HUES64 (cell line): ENCODE data around the gene ACD.

Source experiments
- H3K27ac ChIP-seq: 2 replicates; pipeline ENCODE4 v1.7.0; 2013; ENCODE audit warnings: low read depth, low read length, inconsistent platforms
- H3K27me3 ChIP-seq: 2 replicates; pipeline ENCODE4 v1.6.1; 2013; ENCODE audit warnings: mild to moderate bottlenecking, low read length; ENCODE audit not compliant: insufficient read depth
- H3K36me3 ChIP-seq: 2 replicates; pipeline ENCODE4 v1.6.1; 2013; ENCODE audit warnings: mild to moderate bottlenecking, low read length; ENCODE audit not compliant: insufficient read depth
- H3K4me1 ChIP-seq: 2 replicates; pipeline ENCODE4 v1.6.1; 2013; ENCODE audit warnings: mild to moderate bottlenecking, low read length, moderate library complexity; ENCODE audit not compliant: insufficient read depth
- H3K4me3 ChIP-seq: 2 replicates; pipeline ENCODE4 v1.5.1; 2013; ENCODE audit warnings: mild to moderate bottlenecking, low read length, moderate library complexity
- H3K9ac ChIP-seq: 2 replicates; pipeline ENCODE4 v1.6.1; 2013; ENCODE audit warnings: mild to moderate bottlenecking, low read depth, low read length
- H3K9me3 ChIP-seq: 2 replicates; pipeline ENCODE4 v1.6.1; 2013; ENCODE audit warnings: low read depth, low read length; ENCODE audit not compliant: insufficient read depth
- WGBS: fragments of 150-250, 120-280 bp; methylation state at CpG from one replicate; pipeline ENCODE4 v1.1.7; 2013; ENCODE audit warnings: missing lambda C conversion rate; 5-methylcytosine and 5-hydroxymethylcytosine counted together

The ACD gene

DNA sequence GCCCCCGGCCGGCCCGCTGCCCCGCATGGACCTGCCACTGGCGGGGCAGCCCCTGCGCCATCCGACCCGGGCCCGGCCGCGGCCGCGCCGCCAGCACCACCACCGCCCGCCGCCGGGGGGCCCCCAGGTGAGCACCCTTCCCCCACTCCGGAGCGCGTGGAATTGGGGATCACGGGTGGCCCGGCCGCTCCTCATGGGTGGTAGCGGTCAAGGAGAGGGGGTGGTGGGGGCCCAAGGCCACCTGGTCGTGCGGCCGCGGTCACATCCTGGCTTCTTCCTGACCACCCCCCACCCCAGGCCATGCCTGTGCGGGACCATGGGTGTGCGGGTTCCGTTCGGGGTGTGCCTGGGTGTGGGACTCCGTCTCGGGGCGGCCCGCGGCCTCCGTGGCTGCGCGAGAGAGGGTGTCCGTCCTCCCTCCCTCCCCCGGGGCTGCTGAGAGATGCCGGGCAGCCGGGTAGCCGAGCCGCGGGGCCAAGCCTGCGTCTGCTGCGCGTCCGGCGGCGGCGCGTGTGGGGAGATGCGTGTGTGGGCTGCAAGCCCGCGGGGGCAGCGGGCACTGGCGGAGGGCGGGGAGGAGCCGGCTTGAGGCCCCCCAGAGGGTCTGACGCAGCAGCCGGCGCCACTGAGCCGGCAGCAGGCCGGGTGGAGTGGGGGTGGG, 6.8 kb downstream of the ACD start:
- Histone ChIP-seq H3K9ac (peak overlapping the region; percentile 60; the same call in 1 of the 2 replicates), H3K27ac (no peak overlapping the region), H3K9me3 (no peaks in the 10 kb centered on the region), H3K4me1 (no peaks in the 10 kb centered on the region), H3K27me3 (peaks cover 22% of the 10 kb centered on the region), H3K36me3 (peaks cover 29% of the 10 kb centered on the region), H3K4me3 (peak overlapping the region; percentile 65)
- WGBS, result 2% methylated on average over 60 of the region's 68 CpGs

DNA sequence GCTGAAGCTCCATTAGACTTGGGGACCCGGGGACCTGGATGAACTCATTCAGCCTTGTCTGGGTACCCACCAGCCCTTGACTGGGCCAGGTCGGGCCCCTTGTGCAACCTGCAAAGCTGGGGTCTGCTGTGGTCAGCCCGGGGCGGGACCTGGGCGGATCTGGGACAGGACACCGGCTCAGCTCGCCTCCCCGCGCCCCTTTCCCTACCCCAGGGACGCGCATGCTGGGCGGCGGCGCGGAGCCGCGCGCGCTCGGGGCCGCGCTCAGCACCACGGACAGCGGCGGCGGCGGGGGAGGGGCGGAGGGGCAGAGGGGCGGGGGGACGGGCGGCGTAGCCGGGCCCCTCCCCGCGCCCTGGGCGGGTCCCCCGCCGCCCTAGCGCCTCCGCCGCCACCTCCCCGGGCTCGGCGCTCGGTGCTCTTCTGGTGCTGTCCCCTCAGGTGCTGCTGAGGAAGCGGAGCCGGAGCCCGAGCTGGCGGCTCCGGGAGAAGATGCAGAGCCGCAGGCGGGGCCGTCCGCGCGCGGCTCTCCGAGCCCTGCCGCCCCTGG, 7.4 kb downstream of the ACD start:
- Histone ChIP-seq H3K27me3 (peaks cover 22% of the 10 kb centered on the region), H3K36me3 (peaks cover 26% of the 10 kb centered on the region), H3K9ac (no peak overlapping the region), H3K9me3 (no peaks in the 10 kb centered on the region), H3K4me3 (peak overlapping the region; percentile 65), H3K4me1 (no peaks in the 10 kb centered on the region), H3K27ac (no peak overlapping the region)
- 3% methylated on average over 40 of the region's 59 CpGs for WGBS

DNA sequence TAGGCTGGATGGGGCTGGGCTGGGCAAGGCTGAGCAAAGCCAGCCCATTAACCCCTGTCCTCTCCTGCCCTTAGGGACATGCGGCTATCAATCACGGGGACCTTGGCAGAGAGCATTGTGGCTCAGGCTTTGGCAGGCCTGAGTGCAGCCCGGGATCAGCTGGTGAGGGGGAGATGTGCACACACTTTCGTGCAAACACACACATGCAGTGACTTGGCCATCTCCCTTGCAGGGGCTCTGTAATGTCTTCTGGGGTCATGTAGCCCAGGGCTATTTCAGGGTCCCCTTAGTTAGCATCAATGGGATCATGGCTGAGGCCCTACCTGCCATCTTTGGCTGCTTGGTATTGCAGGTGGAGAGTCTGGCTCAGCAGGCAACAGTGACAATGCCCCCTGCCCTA, 8.2 kb downstream of the ACD start:
- Histone ChIP-seq H3K4me1 (no peaks in the 10 kb centered on the region), H3K36me3 (peaks cover 20% of the 10 kb centered on the region), H3K9ac (no peak overlapping the region), H3K27me3 (peaks cover 22% of the 10 kb centered on the region), H3K27ac (no peak overlapping the region), H3K4me3 (no peak overlapping the region), H3K9me3 (no peaks in the 10 kb centered on the region)
- 90% methylated on average over 4 of the region's 4 CpGs for WGBS

DNA sequence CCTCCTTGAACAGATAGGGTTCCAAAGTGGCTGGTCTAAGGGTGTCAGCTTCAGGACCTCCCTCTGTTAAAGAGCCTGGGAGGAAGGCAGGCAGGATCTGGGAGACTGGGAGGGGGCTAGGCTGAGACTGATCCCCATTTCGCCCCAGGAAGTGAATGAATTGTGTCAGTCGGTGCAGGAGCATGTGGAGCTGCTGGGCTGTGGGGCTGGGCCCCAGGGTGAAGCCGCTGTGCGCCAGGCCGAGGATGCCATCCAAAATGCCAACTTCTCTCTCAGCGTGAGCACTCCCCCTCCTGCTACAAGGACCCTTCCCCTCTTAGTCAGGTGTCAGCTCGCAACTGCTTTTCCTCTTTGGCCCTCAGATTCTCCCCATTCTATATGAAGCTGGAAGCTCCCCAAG, 9.0 kb downstream of the ACD start:
- Histone ChIP-seq H3K27me3 (peaks cover 22% of the 10 kb centered on the region), H3K9me3 (no peaks in the 10 kb centered on the region), H3K9ac (no peak overlapping the region), H3K4me3 (no peak overlapping the region), H3K36me3 (peaks cover 13% of the 10 kb centered on the region), H3K4me1 (no peaks in the 10 kb centered on the region), H3K27ac (no peak overlapping the region)
- WGBS, result 94% methylated on average over 7 of the region's 7 CpGs

DNA sequence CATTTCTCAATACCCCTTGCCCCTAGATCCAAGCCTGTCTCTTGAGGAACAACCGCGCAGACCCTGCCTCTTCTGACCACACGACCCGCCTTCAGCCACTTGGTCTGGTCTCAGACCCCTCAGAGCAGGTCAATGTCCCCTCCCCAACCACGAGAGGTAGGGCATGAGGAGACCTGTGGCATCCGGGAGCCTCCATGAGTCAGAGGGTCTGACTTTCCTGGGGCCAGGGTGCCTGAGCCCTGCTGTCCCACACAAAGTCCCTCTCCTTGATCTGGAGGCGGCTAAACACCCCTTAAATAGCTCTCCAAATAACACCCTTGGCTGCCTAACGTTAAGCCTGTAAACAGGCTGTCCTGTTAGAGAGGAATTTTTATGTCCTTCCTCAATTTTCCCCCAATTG, 10.0 kb downstream of the ACD start:
- H3K36me3 ChIP-seq, result peaks cover 9% of the 10 kb centered on the region
- H3K27ac ChIP-seq, result no peak overlapping the region
- no peak overlapping the region for H3K9ac ChIP-seq
- no peaks in the 10 kb centered on the region for H3K4me1 ChIP-seq
- WGBS, result 91% methylated on average over 8 of the region's 8 CpGs
- H3K4me3 ChIP-seq, result no peak overlapping the region
- H3K9me3 ChIP-seq, result no peaks in the 10 kb centered on the region
- peaks cover 22% of the 10 kb centered on the region for H3K27me3 ChIP-seq

DNA sequence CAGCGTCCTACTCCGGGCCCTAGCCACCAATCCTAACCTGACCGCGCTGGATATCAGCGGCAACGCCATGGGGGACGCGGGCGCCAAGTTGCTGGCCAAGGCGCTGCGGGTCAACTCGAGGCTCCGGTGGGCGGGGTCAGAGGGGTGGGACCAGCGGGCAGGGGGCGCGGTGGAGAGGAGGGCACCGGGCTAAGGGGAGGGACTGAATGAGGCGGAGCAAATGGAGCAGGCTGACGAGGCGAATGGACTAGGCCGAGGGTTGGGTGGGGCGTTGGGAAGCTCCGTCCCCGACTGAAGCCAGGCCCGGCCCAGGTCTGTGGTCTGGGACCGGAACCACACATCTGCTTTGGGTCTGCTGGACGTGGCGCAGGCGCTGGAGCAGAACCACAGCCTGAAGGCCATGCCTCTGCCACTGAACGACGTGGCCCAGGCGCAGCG, 10.5 kb downstream of the ACD start:
- H3K4me3 ChIP-seq, result no peak overlapping the region
- peaks cover 9% of the 10 kb centered on the region for H3K36me3 ChIP-seq
- H3K9ac ChIP-seq, result no peak overlapping the region
- WGBS, result 78% methylated on average over 34 of the region's 34 CpGs
- H3K9me3 ChIP-seq, result no peaks in the 10 kb centered on the region
- H3K27me3 ChIP-seq, result peaks cover 22% of the 10 kb centered on the region
- no peaks in the 10 kb centered on the region for H3K4me1 ChIP-seq
- H3K27ac ChIP-seq, result no peak overlapping the region

DNA sequence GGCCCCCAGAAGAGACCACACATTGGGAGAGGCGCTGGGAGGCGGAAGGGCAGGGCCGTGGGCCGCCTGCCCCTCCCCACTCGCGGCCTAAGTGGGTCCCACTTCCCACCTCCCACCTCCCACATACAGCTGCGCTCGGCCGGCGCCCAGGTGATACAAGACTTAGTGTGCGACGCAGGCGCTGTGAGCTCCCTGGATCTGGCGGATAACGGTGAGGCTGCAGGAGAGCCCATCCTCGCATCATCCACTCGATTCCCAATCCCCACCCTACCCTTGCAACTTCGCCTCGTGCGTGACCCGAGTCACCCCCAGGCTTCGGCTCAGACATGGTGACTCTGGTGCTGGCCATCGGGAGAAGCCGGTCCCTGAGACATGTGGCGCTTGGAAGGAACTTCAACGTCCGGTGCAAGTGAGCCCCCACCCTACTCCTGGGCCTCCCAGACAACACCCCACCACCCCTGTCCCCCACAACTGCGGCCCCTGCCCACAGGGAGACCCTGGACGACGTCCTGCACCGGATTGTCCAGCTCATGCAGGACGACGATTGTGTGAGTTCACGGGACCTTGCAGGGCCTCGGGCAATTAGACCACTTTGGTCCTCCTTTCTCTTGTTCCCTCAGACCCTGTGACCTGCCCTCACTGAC, 11.2 kb downstream of the ACD start:
- no peaks in the 10 kb centered on the region for H3K9me3 ChIP-seq
- peaks cover 17% of the 10 kb centered on the region for H3K27me3 ChIP-seq
- no peaks in the 10 kb centered on the region for H3K4me1 ChIP-seq
- no peak overlapping the region for H3K4me3 ChIP-seq
- H3K36me3 ChIP-seq, result peaks cover 9% of the 10 kb centered on the region
- 95% methylated on average over 35 of the region's 35 CpGs for WGBS
- H3K27ac ChIP-seq, result no peak overlapping the region
- no peak overlapping the region for H3K9ac ChIP-seq

DNA sequence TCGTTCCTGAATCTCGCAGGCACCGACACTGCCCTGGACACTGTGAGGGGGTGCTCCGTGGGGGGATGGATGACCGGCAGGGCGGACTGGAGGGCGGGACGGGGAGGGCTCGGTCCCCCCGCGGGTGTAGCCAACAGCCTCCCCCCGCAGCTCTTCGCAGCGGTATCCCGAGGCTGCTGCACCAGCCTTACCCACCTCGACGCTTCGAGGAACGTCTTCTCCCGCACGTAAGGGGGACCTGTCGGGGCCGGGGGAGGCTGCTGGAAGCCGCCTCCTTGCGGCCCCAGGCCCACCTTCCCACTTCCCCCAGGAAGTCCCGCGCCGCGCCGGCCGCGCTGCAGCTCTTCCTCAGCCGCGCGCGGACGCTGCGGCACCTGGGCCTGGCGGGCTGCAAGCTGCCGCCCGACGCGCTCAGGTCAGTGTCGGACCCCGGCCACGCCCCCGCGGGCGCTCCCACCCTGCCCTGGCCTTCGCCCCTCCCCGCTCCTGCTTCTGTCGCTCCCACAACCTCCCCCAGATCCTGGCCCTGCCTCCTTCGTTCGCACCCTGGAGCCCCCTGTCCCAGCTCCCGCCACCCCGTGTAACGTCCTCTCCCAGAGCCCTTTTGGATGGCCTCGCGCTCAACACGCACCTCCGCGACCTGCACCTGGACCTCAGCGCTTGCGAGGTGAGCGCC, 11.8 kb downstream of the ACD start:
- Histone ChIP-seq H3K36me3 (peaks cover 9% of the 10 kb centered on the region), H3K4me1 (no peaks in the 10 kb centered on the region), H3K27me3 (peaks cover 10% of the 10 kb centered on the region), H3K27ac (no peak overlapping the region), H3K9me3 (no peaks in the 10 kb centered on the region), H3K4me3 (no peak overlapping the region), H3K9ac (no peak overlapping the region)
- 92% methylated on average over 65 of the region's 65 CpGs for WGBS

DNA sequence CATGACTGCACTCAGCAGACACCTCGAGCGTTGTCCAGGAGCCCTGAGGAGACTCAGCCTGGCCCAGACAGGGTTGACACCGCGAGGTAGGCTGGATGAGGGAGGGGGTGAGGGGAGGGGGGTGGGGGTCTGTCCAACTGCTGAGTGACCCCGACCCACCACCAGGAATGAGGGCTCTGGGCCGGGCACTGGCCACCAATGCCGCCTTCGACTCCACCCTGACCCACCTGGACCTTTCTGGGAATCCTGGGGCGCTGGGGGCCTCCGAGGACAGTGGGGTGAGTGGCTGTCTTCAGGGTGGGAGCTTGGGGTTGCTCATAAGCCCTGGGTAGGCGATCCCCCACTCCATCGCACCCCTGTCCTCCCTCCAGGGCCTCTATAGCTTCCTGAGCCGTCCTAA, 12.4 kb downstream of the ACD start:
- Histone ChIP-seq H3K27ac (no peak overlapping the region), H3K4me1 (no peaks in the 10 kb centered on the region), H3K9ac (no peak overlapping the region), H3K4me3 (no peak overlapping the region), H3K36me3 (peaks cover 9% of the 10 kb centered on the region), H3K9me3 (no peaks in the 10 kb centered on the region), H3K27me3 (peaks cover 8% of the 10 kb centered on the region)
- WGBS, result 94% methylated on average over 13 of the region's 13 CpGs

DNA sequence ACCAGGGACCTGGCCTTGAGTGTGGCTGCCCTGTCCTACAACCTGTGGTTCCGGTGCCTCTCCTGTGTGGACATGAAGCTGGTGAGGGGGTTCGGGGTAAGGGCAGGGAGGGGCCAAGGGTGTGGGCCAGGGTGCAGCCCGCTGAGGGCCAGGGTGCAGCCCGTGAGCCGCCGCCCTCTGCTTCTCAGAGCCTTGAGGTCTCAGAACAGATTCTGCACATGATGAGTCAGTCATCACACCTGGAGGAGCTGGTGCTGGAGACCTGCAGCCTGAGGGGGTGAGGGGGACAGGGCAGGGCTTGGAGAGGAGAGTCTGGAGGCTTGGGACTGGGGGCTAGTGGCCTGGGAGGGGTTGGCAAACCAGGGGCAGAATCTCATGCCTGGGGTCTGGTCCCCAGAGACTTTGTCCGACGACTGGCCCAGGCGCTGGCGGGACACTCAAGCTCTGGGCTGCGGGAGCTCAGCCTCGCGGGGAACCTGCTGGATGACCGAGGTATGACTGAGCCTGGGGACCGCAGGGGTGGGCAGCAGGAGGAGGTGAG, 12.9 kb downstream of the ACD start:
- WGBS, result 95% methylated on average over 15 of the region's 15 CpGs
- Histone ChIP-seq H3K27me3 (peaks cover 5% of the 10 kb centered on the region), H3K27ac (no peak overlapping the region), H3K36me3 (peaks cover 9% of the 10 kb centered on the region), H3K9me3 (no peaks in the 10 kb centered on the region), H3K9ac (no peak overlapping the region), H3K4me1 (no peaks in the 10 kb centered on the region), H3K4me3 (no peak overlapping the region)
